ENCODE data around the gene SERPIND1. TPM values are rescaled to one million over a fixed set of nuclear protein-coding genes. Genes with fewer than 3 reads are reported as not detected.
A peak's percentile ranks its signal among the peaks of the same experiment; 100 is the strongest.

The SERPIND1 gene
- total RNA-seq, 1 donor from 2014 or later: not detected

GRCh38 chr22:20747223-20747622 is 26.7 kb upstream of the SERPIND1 start:
- TF ChIP-seq CTCF (IDR thresholded peaks at IDR 0.05; ENCODE audit: insufficient read depth, low read length, severe bottlenecking): no peak
- H3K36me3 ChIP-seq (ENCODE audit: control insufficient read depth, insufficient read depth, low read length): peaks cover 13% of the 10 kb centered on the region
- FAIRE-seq (no peak), DNase-seq (ENCODE audit: low read depth) (no peak)
- no peak overlapping the region for H3K4me3 ChIP-seq (ENCODE audit: low read depth, low read length)
- no peaks in the 10 kb centered on the region for H3K27me3 ChIP-seq (ENCODE audit: control insufficient read depth, insufficient read depth, low read length)

GRCh38 chr22:20748082-20748481 is 25.8 kb upstream of the SERPIND1 start:
- TF ChIP-seq CTCF (IDR thresholded peaks at IDR 0.05; ENCODE audit: insufficient read depth, low read length, severe bottlenecking): no peak
- DNase-seq (ENCODE audit: low read depth) (no peak), FAIRE-seq (no peak)
- Histone ChIP-seq H3K27me3 (ENCODE audit: control insufficient read depth, insufficient read depth, low read length) (no peaks in the 10 kb centered on the region), H3K36me3 (ENCODE audit: control insufficient read depth, insufficient read depth, low read length) (peaks cover 12% of the 10 kb centered on the region), H3K4me3 (ENCODE audit: low read depth, low read length) (no peak overlapping the region)

- H3K4me3 ChIP-seq (ENCODE audit: low read depth, low read length): no peak overlapping the region
- FAIRE-seq: no peak
- peaks cover 12% of the 10 kb centered on the region for H3K36me3 ChIP-seq (ENCODE audit: control insufficient read depth, insufficient read depth, low read length)
- TF ChIP-seq CTCF (IDR thresholded peaks at IDR 0.05; ENCODE audit: insufficient read depth, low read length, severe bottlenecking): no peak
- no peak for DNase-seq (ENCODE audit: low read depth)
- no peaks in the 10 kb centered on the region for H3K27me3 ChIP-seq (ENCODE audit: control insufficient read depth, insufficient read depth, low read length)
Measured at GRCh38 chr22:20748731-20749428, 25.0 kb upstream of the SERPIND1 start.

GRCh38 chr22:20749453-20749852 is 24.5 kb upstream of the SERPIND1 start:
- DNase-seq (ENCODE audit: low read depth) (no peak), FAIRE-seq (no peak)
- Histone ChIP-seq H3K27me3 (ENCODE audit: control insufficient read depth, insufficient read depth, low read length) (no peaks in the 10 kb centered on the region), H3K4me3 (ENCODE audit: low read depth, low read length) (no peak overlapping the region), H3K36me3 (ENCODE audit: control insufficient read depth, insufficient read depth, low read length) (peaks cover 12% of the 10 kb centered on the region)
- no peak for TF ChIP-seq CTCF (IDR thresholded peaks at IDR 0.05; ENCODE audit: insufficient read depth, low read length, severe bottlenecking)

GRCh38 chr22:20750461-20751184 is 23.3 kb upstream of the SERPIND1 start:
- Histone ChIP-seq H3K36me3 (ENCODE audit: control insufficient read depth, insufficient read depth, low read length) (peaks cover 11% of the 10 kb centered on the region), H3K4me3 (ENCODE audit: low read depth, low read length) (no peak overlapping the region), H3K27me3 (ENCODE audit: control insufficient read depth, insufficient read depth, low read length) (no peaks in the 10 kb centered on the region)
- no peak for TF ChIP-seq CTCF (IDR thresholded peaks at IDR 0.05; ENCODE audit: insufficient read depth, low read length, severe bottlenecking)
- DNase-seq (ENCODE audit: low read depth) (peak; percentile 86), FAIRE-seq (peak; percentile 13)
